Fibroblast of lung (primary cell): Measurements from ENCODE around the gene PLPP1. TPM values are rescaled to one million over a fixed set of nuclear protein-coding genes. Genes with fewer than 3 reads are reported as not detected.

Experiments used
- DNase-seq, 2 donors: peaks; one replicate each; pipeline versions ENCODE4 v3.0.0 to v3.0.0-alpha.2; 2010; ENCODE audit warnings: low read depth in 2 of 2
- H2AFZ ChIP-seq: 2 replicates; pipeline ENCODE4 v1.5.1; 2012; ENCODE audit warnings: low read length, control low read depth, inconsistent platforms
- H3K27ac ChIP-seq: 2 replicates; pipeline ENCODE4 v1.5.1; 2011; ENCODE audit warnings: low read length, control low read depth; ENCODE audit not compliant: insufficient read depth
- H3K27me3 ChIP-seq: 2 replicates; pipeline ENCODE4 v1.5.1; 2011; ENCODE audit warnings: mild to moderate bottlenecking, low read length; ENCODE audit not compliant: control insufficient read depth, insufficient read depth
- H3K36me3 ChIP-seq: 2 replicates; pipeline ENCODE4 v1.5.1; 2011; ENCODE audit warnings: low read length; ENCODE audit not compliant: control insufficient read depth, insufficient read depth
- H3K4me1 ChIP-seq: 2 replicates; pipeline ENCODE4 v1.5.1; 2011; ENCODE audit warnings: low read length; ENCODE audit not compliant: control insufficient read depth, insufficient read depth; ENCODE audit errors: extremely low read depth
- H3K4me2 ChIP-seq: 2 replicates; pipeline ENCODE4 v1.5.1; 2011; ENCODE audit warnings: low read length, control low read depth; ENCODE audit not compliant: insufficient read depth; ENCODE audit errors: extremely low read depth
- H3K4me3 ChIP-seq, 4 experiments: fragments of 200-600 bp in 1 of 4; sonication (generic) in 1 of 4; replicated peaks in 1 of 4; 2 replicates each; pipeline ENCODE4 v1.5.1; 2011 to 2016; ENCODE audit warnings: low read length in 4 of 4, low read depth in 3 of 4, mild to moderate bottlenecking in 3 of 4, control low read depth in 2 of 4, inconsistent platforms in 1 of 4, mixed read lengths in 1 of 4; ENCODE audit not compliant: insufficient read depth in 1 of 4; ENCODE audit errors: control extremely low read depth in 1 of 4
- H3K79me2 ChIP-seq: 2 replicates; pipeline ENCODE4 v1.5.1; 2012; ENCODE audit warnings: mild to moderate bottlenecking, low read length, inconsistent platforms; ENCODE audit not compliant: control insufficient read depth, insufficient read depth
- H3K9ac ChIP-seq: 2 replicates; pipeline ENCODE4 v1.5.1; 2011; ENCODE audit warnings: mild to moderate bottlenecking, low read length, control low read depth; ENCODE audit not compliant: insufficient read depth
- H3K9me3 ChIP-seq: 2 replicates; pipeline ENCODE4 v1.5.1; 2012; ENCODE audit warnings: low read depth, low read length; ENCODE audit not compliant: control insufficient read depth, insufficient read depth
- H4K20me1 ChIP-seq: 2 replicates; pipeline ENCODE4 v1.5.1; 2011; ENCODE audit warnings: low read length; ENCODE audit not compliant: control insufficient read depth, insufficient read depth; ENCODE audit errors: extremely low read depth
- CTCF ChIP-seq, 2 donors: IDR thresholded peaks in 1 of 2; conservative IDR thresholded peaks in 1 of 2; 1 replicate in 1 of 2; 2 replicates in 1 of 2; pipeline ENCODE4 v1.5.1; 2011 to 2012; ENCODE audit warnings: low read length in 2 of 2, control low read depth in 1 of 2, inconsistent platforms in 1 of 2, low read depth in 1 of 2, mild to moderate bottlenecking in 1 of 2
- EZH2 ChIP-seq: IDR thresholded peaks from 2 replicates; pipeline ENCODE4 v1.5.1; 2012; ENCODE audit warnings: low read length, control low read depth, mild to moderate bottlenecking; ENCODE audit errors: missing control alignments
- polyA plus RNA-seq, 2 donors: library from polyadenylated mRNA; depleted of rRNA in 1 of 2; stranded (reverse) in 1 of 2; unstranded in 1 of 2; fragments of >200 nt; gene quantifications; 2 replicates each; pipeline ENCODE4 v1.2.1, GENCODE V29; 2011 to 2012; ENCODE audit warnings: missing spikeins in 1 of 2
- total RNA-seq: library from RNA; depleted of rRNA; stranded (reverse); fragments of >200 nt; gene quantifications from 2 replicates; pipeline ENCODE4 v1.2.1, GENCODE V29; 2014

PLPP1 gene
- total and polyA plus RNA-seq, 2 donors (not counting 1 experiment from before 2014, with no cell fraction given): 73.5 to 76.8 TPM

GRCh38 chr5:55384072-55384471, 150.7 kb downstream of the PLPP1 start:
- Histone ChIP-seq H3K9ac (no peak overlapping the region), H3K4me2 (no peak overlapping the region), H3K36me3 (peaks cover 4% of the 10 kb centered on the region), H3K27me3 (no peaks in the 10 kb centered on the region), H3K4me1 (no peaks in the 10 kb centered on the region), H2AFZ (no peak overlapping the region), H3K9me3 (no peaks in the 10 kb centered on the region), H3K79me2 (no peaks in the 10 kb centered on the region), H3K27ac (no peak overlapping the region), H4K20me1 (no peaks in the 10 kb centered on the region), H3K4me3 (no peak overlapping the region)
- no peak for DNase-seq
- TF ChIP-seq CTCF (conservative IDR thresholded peaks at IDR 0.05 in 1 of 2, IDR thresholded peaks at IDR 0.05 in 1 of 2; ENCODE audit: low read depth in 1 of 2, low read length in 2 of 2) (no peak), EZH2 (no peak)

- TF ChIP-seq CTCF (conservative IDR thresholded peaks at IDR 0.05 in 1 of 2, IDR thresholded peaks at IDR 0.05 in 1 of 2; ENCODE audit: low read depth in 1 of 2, low read length in 2 of 2) (no peak), EZH2 (no peak)
- Histone ChIP-seq H3K4me3 (no peak overlapping the region), H3K79me2 (no peaks in the 10 kb centered on the region), H3K27ac (no peak overlapping the region), H4K20me1 (no peaks in the 10 kb centered on the region), H2AFZ (no peak overlapping the region), H3K4me1 (no peaks in the 10 kb centered on the region), H3K36me3 (peaks cover 4% of the 10 kb centered on the region), H3K9ac (no peak overlapping the region), H3K4me2 (no peak overlapping the region), H3K9me3 (no peaks in the 10 kb centered on the region), H3K27me3 (no peaks in the 10 kb centered on the region)
- no peak for DNase-seq
Measured at GRCh38 chr5:55383254-55383653, 151.5 kb downstream of the PLPP1 start.

GRCh38 chr5:55377810-55378209, 157.0 kb downstream of the PLPP1 start:
- no peaks in the 10 kb centered on the region for H3K79me2 ChIP-seq
- DNase-seq: no peak
- no peak overlapping the region for H3K4me2 ChIP-seq
- TF ChIP-seq EZH2 (no peak), CTCF (conservative IDR thresholded peaks at IDR 0.05 in 1 of 2, IDR thresholded peaks at IDR 0.05 in 1 of 2; ENCODE audit: low read depth in 1 of 2, low read length in 2 of 2) (no peak)
- H4K20me1 ChIP-seq: no peaks in the 10 kb centered on the region
- H3K36me3 ChIP-seq: peaks cover 3% of the 10 kb centered on the region
- no peak overlapping the region for H3K9ac ChIP-seq
- H3K27ac ChIP-seq: no peak overlapping the region
- no peak overlapping the region for H2AFZ ChIP-seq
- H3K9me3 ChIP-seq: no peaks in the 10 kb centered on the region
- no peaks in the 10 kb centered on the region for H3K4me1 ChIP-seq
- no peak overlapping the region for H3K4me3 ChIP-seq
- H3K27me3 ChIP-seq: no peaks in the 10 kb centered on the region

Other genes starting within 250 kb of the PLPP1 start
- 36.0 and 38.5 TPM in 2 replicates for gene DHX29, start 227.3 kb downstream of the PLPP1 start, total RNA-seq
- 8.1 and 10.8 TPM in 2 replicates for gene DHX29, start 227.3 kb downstream of the PLPP1 start, polyA plus RNA-seq
- 85.7 and 107 TPM in 2 replicates for gene MTREX, start 227.0 kb downstream of the PLPP1 start, total RNA-seq
- 54.1 and 60.5 TPM in 2 replicates for gene MTREX, start 227.0 kb downstream of the PLPP1 start, polyA plus RNA-seq
- 46.2 and 49.7 TPM in 2 replicates for gene SLC38A9, start 177.4 kb upstream of the PLPP1 start, total RNA-seq
- 15.7 and 18.1 TPM in 2 replicates for gene SLC38A9, start 177.4 kb upstream of the PLPP1 start, polyA plus RNA-seq
- not detected in 2 replicates for gene DDX4, start 203.1 kb upstream of the PLPP1 start, total RNA-seq
- gene DDX4, start 203.1 kb upstream of the PLPP1 start, polyA plus RNA-seq: not detected in 2 replicates